GM20000 (cell line): Measurements from ENCODE around the gene A3GALT2.

Source experiments
- DNase-seq: peaks from one replicate; pipeline ENCODE4 v3.0.0; 2012; ENCODE audit warnings: low spot score
- TF ChIP-seq, protein P1 (sequence below): IDR thresholded peaks from 2 replicates; pipeline ENCODE4 v1.5.1; 2012; ENCODE audit warnings: mild to moderate bottlenecking, control low read depth; ENCODE audit errors: extremely low read depth, missing control alignments

A3GALT2 gene

DNA sequence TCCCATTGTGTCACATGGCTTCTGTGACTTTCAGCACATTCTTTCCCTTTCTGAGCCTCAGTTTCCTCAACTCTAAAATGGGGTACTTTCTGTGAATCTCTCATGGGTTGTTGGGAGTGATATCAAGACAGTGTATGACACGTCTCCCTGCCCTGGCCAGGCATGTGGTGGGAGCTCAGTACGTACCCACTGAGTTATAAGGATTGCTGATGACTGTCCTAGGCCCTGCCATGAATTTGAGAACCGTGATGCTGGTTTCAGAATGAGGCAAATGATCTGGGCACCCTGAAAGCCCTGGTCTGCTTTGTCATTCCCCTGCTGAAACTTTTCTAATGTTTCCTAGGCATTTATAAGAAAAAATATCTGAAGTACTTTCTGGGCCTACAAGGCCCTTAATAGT is 61.0 kb downstream of the A3GALT2 start:
- DNase-seq, result no peak
- TF ChIP-seq, protein P1, sequence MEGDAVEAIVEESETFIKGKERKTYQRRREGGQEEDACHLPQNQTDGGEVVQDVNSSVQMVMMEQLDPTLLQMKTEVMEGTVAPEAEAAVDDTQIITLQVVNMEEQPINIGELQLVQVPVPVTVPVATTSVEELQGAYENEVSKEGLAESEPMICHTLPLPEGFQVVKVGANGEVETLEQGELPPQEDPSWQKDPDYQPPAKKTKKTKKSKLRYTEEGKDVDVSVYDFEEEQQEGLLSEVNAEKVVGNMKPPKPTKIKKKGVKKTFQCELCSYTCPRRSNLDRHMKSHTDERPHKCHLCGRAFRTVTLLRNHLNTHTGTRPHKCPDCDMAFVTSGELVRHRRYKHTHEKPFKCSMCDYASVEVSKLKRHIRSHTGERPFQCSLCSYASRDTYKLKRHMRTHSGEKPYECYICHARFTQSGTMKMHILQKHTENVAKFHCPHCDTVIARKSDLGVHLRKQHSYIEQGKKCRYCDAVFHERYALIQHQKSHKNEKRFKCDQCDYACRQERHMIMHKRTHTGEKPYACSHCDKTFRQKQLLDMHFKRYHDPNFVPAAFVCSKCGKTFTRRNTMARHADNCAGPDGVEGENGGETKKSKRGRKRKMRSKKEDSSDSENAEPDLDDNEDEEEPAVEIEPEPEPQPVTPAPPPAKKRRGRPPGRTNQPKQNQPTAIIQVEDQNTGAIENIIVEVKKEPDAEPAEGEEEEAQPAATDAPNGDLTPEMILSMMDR, result no peak

DNA sequence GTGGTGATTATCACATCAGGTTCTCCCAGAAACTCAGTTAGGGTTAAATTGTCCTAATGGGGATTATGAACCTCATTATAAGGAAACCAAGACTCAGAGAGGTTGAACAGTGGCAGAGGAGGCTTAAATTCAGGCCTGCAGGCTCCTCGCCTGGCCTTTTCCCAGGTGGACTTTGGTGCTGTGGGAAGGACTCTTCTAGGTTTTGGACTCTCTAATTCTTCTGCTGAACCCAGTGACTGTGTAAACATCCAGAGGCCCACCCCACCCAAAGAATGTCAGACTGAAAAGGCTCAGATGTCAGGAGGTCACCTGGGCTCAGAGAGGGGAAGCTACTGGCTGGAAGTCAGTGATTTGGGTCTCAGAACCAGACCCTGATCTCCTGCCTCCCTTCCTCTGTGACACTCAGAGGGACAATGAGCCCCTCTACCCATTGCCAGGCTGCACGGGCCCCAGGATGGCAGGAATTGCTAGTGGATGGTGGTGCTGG is 62.1 kb downstream of the A3GALT2 start:
- TF ChIP-seq, protein P1, result no peak
- DNase-seq, result no peak

DNA sequence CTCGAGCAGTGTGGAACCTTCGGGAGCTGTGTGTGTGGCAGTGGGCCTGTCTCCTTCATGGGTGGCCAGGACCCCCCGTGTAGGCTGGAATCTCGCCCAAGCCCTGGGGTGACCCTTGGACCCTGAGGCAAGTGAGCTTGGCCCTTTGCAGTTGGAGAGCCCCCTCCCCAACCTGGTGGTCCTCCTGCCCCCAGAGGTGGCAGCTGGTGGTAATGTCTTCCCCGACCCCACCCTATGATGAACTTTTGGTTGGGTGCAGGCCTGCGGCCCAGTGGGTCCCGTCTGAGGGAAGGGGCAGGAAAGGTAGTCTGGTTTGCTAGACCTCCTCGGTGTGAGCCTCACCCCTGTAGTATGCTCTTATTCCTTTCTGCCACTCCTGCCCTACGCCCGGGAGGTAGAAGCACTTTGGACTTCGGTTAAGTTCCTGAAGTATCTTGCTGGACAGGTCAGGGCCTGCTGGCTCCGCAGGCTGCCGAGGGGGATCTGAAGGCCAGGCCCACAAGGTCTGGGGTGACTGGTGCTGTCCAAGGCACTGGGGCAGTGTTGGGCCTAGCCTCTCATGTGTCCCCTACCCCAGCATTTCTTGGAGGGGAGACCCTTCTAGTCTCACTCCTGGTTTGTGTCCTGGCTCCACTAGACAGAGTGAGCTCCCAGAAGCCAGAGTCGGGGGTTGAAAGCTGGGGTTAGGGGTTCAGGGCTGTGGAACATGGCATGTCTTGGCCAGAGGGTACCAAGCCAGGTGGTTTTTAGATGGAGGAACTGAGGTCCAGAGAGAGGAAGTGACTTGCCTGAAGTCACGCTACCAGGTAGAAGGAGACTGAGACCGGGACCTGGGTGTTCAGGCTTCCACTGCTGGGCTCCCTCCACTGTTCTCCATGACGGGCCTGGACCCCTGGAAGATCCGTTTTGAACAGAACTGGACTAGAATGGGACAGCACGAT is 62.9 kb downstream of the A3GALT2 start:
- TF ChIP-seq, protein P1, result no peak
- no peak for DNase-seq

DNA sequence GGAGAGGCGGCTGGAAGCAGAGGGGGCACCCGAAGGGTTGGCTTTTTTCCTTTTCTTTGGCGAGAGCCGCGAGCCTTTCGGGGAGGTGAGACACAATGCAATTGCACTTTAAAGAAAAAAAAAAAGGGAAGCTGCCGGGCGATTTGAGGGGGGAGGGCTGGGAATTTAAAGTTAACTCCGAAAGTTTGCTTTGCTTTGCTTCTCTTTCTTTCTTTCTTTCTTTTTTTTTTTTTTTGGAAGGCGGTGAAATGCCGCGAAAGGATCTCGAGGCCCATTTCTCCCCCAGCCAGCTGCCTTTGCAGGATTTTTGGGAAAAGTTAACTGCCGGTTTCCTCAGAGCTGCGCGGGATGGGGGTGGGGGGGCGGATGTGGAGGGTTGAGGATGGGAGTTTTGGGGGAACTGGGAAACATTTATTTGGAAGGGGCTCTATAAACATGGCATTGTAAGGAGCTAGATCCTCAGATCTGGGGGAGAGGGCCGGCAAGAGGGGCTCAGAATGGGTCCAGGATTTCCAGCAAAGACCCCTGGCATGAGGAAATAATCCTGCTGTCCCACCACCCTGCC is 63.6 kb downstream of the A3GALT2 start:
- DNase-seq, result no peak
- TF ChIP-seq, protein P1, result no peak
